22Rv1 (cell line): ENCODE data around the gene PPA2.

Source experiments
- ZFX ChIP-seq: fragments of 450-650 bp; IDR thresholded peaks from 2 replicates; pipeline ENCODE4 v1.6.1; 2017; ENCODE audit warnings: antibody characterized with exemption, borderline replicate concordance
- TF ChIP-seq, protein P1 (sequence below): fragments of 450-650 bp; IDR thresholded peaks from 2 replicates; pipeline ENCODE4 v1.5.1; 2017; ENCODE audit warnings: mild to moderate bottlenecking

DNA sequence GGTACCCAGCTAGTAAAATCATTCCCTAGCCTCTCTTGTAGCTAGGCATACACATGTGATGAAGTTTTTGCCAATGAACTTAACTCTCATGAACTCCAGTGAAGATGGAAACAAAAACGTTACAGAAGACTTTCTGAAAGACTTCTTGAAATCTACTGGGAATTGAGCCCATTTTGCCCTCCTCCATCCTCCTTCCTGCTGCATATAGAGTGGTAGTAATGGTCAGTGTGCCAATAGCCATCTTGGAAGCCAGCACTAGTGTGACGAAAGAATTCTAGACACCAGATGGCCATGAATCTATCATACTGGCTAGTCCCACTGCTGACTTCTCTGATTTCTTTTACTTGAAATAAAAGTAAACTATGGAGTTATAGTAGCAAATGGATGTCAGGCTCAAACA, 30.9 kb upstream of the PPA2 start:
- TF ChIP-seq, protein P1, sequence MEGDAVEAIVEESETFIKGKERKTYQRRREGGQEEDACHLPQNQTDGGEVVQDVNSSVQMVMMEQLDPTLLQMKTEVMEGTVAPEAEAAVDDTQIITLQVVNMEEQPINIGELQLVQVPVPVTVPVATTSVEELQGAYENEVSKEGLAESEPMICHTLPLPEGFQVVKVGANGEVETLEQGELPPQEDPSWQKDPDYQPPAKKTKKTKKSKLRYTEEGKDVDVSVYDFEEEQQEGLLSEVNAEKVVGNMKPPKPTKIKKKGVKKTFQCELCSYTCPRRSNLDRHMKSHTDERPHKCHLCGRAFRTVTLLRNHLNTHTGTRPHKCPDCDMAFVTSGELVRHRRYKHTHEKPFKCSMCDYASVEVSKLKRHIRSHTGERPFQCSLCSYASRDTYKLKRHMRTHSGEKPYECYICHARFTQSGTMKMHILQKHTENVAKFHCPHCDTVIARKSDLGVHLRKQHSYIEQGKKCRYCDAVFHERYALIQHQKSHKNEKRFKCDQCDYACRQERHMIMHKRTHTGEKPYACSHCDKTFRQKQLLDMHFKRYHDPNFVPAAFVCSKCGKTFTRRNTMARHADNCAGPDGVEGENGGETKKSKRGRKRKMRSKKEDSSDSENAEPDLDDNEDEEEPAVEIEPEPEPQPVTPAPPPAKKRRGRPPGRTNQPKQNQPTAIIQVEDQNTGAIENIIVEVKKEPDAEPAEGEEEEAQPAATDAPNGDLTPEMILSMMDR = no peak
- no peak for TF ChIP-seq ZFX
